GM21529 (cell line): ENCODE results near the gene DCLK1.
"Not testable (repeated sequence)": the region's sequence is repeated elsewhere in the genome, so short reads cannot be mapped to it uniquely, and the experiment has no call there.

Experiments used
- ATAC-seq: cut with Tn5 transposase; IDR thresholded peaks from one replicate; pipeline ENCODE4 v1.9.1; 2021; ENCODE audit not compliant: unreplicated experiment

DCLK1 gene

DNA sequence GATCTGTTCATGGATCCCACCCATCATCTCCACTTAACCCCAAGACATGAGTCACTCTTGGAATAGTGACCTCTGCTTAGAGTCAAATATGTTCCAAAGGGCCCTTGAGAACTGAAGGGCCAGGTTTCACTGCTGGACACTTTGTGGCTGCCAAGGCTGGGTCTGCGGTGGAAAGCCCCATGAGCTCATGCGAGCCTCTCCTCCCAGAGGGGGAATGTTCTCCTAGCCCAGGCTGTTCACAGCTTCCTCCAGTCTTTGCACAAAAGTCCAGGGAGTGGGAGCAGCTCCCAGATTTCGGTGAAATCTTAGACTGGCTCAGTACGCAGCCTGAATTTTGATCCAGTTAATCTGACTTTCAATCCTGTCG, 732 bp upstream of the DCLK1 start:
- ATAC-seq: no peak

DNA sequence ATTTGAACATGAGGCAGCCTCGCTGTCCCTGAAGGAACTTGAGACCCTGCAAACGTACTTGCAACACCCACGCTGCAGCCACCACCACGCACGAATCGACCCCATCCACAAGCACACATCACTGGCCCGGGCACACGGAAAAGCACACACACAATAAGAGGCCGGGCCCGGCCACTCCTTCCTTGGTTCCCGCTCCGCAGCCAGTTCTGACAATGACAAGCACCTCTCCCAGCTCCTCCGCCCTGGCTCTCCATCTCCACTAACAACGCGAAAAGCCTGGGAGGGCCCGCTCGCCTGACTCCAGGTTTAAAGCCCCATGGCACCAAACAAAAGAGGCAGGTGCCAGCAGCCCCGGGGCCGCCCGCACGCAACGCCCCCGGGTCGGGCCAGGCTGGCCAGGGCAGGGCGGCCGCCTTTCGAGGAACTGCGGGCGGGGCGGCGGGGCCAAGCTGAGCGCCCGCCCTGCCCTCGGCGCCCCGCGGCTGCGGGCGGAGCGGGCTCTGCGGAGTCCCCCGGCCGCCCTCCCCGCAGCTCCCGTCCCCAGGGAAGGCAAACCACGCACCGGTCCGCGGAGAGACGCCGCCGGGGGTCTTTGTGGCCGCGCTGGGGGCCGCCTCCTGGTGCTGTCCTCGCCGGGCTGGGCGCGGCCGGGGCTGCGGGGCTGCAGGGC, 495 bp downstream of the DCLK1 start:
- ATAC-seq: no peak

DNA sequence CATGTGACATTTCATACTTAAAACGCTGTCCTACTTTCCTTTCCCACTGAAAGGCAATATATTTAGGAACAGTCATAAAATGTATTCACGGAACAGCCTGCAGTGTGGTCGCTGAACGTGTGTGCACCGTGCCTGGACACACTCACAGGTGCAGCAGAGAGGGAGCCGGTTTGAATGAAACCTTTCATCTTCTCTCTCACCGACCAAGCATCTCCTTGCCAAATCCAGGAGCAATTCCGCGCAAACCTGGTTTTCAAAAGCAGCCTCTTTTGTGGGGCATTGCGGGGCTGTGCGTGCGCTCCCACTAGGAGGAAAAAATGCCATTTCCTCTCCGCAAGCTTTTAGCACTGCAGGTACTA, 1.0 kb downstream of the DCLK1 start:
- no peak for ATAC-seq

DNA sequence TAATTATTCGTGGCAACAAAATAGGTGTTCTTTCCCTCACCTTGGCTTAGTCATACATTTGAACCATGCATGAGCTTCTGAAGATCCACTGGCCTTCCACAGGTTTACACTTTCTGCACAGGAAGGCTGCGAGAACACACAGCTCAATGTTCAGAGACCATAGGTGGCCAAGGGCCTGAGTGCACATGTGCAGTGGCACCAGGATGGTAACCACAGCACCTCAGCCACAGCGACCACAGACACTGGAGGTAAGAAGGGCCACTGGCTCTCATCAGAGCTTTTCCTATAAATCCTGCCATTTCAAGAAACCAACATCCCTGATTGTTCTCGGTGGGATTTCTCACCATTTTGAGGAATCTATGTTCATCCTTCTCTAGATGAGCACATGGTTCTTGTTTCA, 1.6 kb downstream of the DCLK1 start:
- ATAC-seq: no peak

DNA sequence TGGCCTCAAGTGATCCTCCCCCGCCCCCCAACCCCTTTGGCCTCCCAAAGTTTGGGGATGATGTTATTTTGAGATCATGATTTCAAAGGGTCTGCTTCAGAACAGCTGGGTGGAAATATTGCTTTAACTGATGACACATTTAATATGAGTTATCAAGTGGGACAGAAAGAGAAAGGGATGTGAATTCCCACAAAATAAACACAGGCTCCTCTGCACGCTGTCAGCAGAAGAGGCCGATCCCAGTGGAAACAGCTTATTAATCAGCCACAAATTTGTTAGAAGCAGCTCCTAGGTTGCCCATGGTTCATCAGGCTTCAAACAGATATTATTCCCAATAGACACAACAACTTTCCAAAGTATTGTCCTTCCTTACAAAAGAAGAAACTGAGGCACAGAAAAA, 4.7 kb downstream of the DCLK1 start:
- no peak for ATAC-seq

DNA sequence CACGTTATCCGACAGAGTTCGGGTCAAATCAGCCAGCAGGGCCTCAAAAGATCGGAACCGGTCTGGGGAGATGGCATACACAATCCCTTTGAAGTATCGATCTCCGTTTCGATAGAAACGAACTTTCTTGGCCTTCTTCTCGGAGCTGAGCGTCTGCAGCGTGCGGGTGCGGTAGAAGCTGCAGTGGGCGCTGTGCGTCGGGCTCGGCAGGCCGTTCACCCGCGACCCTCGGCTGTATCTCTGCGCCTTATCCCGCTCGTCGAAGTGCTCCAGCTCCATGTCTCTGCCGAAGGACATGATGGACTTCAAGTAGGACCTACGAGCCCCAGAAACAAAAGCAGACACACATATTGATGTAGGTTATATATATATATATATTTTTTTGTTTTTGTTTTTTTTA, 5.3 kb downstream of the DCLK1 start:
- no peak for ATAC-seq

DNA sequence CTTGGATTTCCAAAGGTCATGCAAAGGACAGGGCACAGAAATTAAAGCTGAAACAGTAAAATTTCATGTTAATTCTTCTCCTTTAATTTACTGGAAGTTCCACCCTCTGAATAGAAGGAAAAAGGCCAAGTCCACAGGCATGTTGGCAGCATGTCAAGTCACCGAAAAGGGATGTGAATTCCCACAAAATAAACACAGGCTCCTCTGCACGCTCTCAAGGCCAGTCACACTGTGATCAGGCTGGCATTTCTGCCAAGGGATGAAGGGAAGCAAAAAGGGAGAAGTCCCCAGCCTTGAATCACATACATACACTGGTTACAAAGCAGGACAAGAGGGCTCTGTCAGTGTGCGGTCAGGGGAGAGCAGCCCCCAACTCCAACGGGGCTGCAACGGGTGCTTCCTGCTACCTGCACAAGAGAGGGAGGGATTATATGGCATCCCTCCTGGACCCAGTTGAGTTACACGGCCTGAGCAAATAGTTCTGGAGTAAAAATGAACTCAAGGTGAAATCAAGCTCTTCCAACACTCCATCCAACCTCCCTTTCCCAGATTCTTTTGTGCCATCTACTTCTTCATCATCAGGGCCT, 6.9 kb downstream of the DCLK1 start:
- no peak for ATAC-seq

DNA sequence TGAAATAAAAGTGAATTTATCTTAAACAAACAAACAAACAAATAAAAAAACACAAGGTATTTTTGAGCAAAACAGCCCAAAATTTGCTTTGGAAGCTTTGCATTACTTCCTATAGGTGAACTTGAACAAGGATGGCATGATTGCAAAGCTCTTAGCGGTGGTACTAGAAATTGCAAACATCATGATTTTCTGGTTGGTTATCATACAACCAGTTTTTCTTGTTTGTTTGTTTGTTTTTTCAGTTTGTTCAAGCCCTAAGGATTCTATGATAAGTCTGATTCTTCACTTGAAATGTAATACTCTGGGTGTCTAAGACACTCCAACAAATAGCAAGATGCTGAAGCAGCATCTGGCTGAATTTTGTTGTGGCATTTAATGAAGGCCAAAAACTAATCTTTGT, 15.9 kb downstream of the DCLK1 start:
- ATAC-seq: no peak

DNA sequence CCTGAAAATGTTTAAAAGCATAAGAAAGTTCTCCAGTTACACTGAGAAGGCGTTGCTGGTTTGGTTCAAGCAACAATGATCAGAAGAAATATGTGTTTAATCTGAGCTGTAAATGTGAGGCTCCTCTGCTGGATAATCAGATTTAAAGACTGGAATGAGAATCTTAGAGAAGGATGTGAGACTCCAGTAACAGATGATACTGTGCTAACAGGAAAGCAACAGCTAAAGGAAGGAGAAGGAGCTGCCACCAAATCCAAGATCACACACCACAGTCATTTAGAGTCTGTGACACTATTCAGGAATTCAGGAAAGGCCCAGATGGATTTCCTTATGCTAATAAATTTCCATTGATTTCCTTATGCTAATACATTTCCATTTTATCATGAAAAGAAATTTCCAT, 16.9 kb downstream of the DCLK1 start:
- no peak for ATAC-seq

DNA sequence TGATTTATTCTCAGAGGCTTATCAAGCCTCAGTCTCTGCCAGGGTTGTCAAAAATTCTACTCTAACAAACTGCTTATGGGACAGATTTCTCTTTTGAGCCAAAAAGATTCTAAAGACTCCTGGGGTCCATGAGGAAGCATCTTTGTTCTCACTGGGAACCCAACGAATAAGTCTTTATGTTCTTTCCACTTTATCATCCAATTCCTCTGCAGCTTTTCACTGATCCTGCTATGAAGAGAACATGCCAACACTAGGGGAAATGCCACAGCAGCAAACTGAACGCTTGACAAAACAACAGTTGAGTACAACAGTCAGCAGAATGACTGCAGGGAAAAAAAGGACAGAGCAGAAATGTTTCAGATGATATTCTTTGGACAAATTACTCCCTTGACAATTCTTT, 22.2 kb downstream of the DCLK1 start:
- no peak for ATAC-seq

DNA sequence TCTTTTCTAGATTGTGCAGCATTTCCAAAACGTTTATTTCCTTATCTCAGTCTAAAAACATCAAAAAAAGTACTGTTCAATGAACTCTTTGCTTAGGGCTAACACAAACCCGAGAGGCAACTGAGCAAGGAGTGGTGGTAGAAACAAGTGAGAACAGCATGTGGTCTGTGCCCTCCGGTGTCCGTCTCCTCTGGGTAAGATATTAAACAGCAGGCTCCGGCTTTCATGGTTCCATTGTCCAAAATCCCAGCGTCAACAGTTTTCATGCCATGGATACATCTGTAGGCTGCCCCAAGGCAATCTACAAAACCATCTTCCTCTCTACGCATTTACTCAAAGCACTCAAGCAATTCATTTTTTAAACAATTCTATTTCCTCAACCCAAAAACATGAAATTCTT, 22.8 kb downstream of the DCLK1 start:
- no peak for ATAC-seq

DNA sequence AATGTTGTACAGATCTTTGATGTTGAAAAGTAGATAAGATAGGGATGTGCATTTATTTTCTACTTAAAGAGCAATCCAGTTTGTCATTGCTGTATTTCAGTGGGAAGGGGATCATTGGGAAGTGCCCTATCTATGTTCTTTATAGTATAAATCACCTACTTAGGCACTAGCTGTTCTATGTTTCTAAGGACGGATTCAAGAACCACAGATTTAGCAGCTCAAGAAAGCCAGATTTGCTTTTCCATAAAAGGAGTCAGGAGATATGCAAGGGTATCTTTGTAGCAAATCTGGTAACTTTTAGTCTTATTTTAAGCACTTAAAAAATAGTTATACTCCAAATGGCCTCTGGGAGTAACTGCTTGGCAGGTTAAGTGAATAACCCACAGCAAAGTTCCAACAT, 23.7 kb downstream of the DCLK1 start:
- ATAC-seq: no peak

DNA sequence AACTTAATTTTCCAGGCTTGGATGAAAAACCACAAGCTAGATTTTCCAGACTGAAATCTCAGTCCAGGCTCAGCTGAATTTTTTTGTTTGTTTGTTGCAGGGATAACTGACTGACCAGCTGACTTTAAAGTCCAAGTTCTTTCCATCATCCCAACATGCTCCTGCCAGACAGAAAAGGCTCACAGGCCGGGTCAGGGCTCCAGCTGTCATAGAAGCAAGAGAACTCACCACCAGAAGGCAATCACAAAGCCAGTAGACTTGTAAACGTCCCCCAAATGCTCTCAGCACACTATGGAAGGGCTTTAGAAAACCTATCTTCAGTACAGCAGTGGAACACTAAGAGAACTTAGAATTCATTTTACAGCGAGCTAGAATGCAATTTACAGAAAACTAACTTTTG, 25.5 kb downstream of the DCLK1 start:
- no peak for ATAC-seq

DNA sequence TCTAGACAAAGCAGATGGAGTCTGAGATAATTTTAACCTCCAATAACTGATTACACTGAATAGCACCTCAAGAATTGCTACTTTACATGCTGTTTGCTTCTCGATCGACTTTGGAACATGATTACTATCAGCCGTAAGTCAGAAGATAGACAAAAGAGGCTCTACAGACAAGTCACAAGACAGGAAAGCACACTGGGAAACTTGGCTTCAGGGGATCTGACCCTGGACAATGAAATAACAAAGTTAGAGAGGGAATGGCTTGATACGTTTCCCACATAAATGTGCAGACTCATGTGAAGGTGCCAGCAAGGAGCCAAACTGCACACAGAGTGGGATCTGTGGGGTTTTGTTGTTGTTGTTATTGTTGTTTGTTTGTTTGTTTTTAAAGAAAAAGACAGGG, 28.5 kb downstream of the DCLK1 start:
- no peak for ATAC-seq

DNA sequence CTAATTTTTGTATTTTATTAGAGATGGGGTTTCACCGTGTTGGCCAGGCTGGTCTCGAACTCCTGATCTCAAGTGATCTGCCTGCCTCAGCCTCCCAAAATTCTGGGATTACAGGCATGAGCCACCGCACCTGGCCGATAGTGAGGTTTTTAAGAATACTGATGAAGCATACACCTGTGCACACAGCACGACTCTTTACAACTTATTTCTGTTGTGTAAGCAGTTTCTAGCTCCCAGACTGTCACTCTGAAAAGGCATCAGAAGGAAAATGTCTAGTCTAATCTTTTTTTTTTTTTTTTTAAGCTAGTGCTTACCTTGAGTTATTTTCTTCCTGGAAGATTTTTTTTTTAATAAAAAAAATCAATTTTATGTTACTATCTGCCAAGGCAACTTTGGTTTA, 29.3 kb downstream of the DCLK1 start:
- not testable (repeated sequence) for ATAC-seq

DNA sequence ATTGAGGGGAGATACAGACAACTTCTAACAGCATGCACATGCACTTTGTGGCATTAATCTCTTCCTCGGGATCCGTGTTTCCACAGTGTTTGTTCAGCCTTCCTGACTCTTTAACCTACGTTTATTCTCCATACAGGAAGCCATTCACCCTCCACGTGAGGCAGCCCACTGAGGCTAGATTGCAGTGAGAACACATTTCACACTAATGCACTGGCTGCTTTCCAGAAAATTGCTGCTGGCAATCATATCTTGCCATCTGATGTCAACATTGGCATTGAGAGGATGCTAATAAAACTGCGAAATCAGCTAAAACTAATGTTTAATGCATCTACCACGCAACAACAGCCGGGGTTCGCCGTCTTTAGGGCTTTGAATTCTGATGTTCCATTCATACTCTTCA, 30.0 kb downstream of the DCLK1 start:
- ATAC-seq: no peak

DNA sequence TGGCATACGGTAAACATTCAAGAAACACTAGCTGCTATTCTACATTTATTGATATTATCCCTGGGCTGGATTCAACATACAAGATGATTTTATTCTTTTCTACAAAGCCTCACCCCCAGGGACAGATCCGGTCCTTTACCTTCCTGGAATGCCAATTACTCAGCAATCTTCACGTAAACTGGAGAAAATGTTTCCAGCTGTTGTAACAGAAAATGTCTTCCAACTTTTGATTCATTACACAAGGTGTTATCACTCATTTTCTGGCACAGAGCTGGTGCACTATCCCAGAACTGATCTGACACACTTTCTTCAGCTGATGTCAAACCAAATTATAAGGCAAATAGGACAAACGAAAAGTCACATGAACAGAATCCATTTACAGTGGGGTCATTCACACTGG, 33.1 kb downstream of the DCLK1 start:
- ATAC-seq: no peak

DNA sequence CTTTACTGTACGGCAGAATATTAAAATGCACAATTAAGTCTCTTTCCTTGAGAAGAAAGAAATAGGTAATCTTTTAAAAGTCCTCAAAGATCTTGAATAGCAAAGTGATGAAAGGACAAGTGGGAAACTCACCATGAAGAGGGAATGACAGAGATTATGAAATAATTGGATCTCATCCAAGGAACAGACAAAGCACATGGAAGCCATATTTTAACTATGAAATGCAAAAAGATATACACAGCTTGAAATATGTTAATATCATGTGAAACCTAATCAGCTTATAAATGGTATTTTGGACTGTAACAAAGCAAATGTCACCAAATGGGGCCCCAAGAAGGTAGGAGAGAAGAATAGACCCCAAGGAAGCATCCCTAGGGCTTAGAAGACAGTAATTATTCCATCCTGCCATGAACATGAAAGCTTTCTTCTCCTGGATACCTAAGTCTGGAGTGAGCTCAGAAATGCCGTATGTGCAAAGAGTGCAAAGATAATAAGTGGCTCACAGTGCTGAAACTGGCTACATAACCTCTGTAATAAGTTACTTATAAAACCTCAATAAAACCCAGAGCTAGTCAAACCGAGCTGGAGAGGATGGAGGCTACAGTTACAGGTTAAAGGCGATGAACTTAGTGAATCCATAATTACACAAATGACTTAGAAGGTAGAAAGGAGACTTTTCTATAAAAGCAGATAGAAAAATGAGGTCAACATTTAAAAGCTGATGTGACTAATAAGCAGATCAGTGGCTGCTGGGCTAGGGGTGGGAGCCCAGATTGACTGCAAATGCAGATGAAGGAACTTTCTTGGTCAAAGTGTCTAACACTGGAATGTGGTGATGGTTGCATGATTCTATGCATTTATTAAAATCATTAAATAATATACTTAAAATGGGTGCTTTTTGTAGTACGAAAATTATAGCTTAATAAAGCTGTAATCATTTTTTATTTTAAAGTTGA, 34.4 kb downstream of the DCLK1 start:
- no peak for ATAC-seq

DNA sequence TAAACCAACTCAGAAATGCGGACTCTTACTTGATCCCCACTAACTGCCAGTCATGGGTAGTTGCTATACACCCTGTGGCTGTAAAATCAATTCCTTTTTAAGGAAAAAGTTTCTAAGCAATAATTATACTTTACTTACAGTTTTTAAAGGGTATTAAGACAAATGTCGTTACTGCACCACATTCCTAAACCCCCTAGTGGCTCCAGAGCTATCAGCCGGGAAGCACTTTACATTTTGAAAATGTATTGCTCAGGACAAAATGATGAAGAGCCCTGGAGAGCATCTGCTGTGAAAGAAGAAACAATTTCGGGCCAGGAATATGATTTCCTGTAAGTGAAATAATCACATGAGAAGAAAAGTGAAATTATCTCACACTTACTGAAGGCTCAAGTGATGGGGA, 36.7 kb downstream of the DCLK1 start:
- ATAC-seq: no peak

DNA sequence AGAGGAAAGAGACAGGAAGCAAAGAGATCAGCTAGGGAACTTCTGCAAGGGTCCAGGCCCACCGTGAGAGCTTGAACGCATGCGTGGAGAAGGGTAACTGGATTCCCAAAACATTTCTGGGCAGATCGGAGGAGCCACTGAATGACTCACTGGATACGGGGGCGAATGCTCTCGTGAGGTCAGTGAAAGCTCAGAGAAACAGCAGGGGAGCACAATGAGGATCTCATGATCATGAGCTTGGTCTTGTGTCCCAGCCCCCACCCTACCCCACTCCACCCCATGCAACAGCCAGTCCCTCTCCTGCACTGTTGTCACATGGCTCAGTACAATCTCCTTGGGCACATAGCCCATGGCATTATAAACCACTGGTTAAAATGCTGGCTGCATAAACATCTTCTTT, 40.6 kb downstream of the DCLK1 start:
- ATAC-seq: no peak

DNA sequence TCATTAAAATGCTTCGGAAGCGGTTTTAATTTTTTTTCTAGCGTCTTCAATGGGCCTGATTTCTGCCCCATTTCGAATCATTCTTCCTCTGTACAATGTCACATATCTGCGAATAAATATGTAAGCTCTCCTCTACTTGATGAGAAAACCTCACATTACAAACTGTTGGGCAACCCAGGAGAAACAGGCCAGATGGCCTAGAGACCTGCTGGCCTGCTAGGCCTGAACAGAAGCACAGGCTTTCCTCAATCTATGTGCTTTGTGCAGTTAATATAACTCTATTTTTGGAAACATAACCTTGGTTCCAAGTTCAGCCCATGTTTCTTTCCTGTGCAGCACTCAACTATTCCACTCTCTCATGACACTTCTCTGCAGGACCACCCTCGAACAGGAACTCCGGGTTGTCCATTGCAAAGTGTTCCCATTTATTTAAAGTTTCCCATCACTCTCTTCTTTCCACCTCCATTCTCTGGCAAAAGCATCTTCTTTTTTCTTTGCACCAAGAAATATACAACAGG, 42.0 kb downstream of the DCLK1 start:
- no peak for ATAC-seq

DNA sequence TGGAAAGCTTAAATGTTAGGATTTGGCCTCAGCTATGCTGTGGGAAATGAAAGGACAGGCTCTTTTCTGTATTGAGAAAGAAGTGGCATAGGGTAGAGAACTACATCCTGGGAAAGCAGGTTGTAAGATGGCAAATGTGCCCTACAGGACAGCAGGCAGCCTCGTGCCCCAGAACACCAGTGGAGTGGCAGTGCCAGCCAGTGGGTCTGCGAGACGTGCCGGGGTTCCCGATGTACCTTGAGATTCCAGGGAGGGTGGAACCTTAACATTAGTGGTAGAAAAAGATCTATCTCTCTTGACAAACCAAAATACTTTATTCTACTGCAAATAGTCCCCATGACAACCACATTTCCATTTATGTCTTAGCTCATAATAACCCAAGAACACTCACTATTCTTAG, 42.7 kb downstream of the DCLK1 start:
- no peak for ATAC-seq
